ENCODE measurements around the gene IGSF22.

DNA sequence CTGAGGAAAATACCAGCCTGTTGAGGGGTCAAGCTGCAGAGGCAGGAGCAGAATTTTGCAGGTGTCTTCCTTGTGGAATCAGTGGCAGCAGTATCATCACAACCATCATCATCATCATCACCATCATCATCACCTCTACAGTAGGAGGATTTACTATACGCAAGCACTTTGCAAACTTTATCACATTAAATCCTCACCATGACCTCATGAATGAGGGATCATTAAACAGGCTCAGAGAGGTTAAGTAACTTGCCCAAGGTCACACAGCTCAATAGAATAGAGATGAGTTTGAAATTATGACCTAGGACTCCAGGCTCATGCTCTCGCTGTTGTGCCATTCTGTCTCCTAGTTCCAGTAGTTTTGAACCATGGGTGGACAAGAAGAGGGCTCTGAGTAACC, 40.0 kb upstream of the IGSF22 start:
- TF ChIP-seq, protein P1, sequence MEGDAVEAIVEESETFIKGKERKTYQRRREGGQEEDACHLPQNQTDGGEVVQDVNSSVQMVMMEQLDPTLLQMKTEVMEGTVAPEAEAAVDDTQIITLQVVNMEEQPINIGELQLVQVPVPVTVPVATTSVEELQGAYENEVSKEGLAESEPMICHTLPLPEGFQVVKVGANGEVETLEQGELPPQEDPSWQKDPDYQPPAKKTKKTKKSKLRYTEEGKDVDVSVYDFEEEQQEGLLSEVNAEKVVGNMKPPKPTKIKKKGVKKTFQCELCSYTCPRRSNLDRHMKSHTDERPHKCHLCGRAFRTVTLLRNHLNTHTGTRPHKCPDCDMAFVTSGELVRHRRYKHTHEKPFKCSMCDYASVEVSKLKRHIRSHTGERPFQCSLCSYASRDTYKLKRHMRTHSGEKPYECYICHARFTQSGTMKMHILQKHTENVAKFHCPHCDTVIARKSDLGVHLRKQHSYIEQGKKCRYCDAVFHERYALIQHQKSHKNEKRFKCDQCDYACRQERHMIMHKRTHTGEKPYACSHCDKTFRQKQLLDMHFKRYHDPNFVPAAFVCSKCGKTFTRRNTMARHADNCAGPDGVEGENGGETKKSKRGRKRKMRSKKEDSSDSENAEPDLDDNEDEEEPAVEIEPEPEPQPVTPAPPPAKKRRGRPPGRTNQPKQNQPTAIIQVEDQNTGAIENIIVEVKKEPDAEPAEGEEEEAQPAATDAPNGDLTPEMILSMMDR (IDR thresholded peaks at IDR 0.05), result no peak
- TF ChIP-seq POLR2AphosphoS5 (IDR thresholded peaks at IDR 0.05) (no peak), POLR2A (IDR thresholded peaks at IDR 0.05) (no peak), EP300 (IDR thresholded peaks at IDR 0.05) (no peak)

Measured in upper lobe of left lung (tissue), 4 donors.